HTERT RPE-1 (cell line): ENCODE data around the gene MAP2K6.

Source experiments
- in situ Hi-C: fragments of 300-500 bp; cut with MboI; formaldehyde crosslinking; loops from 4 replicates; pipeline ENCODE4 v1.14.3; 2020; ENCODE audit warnings: low sequenced_read_pairs

Gene MAP2K6

GRCh38 chr17:69414408-69415274 is at the start of gene MAP2K6:
TSS of gene MAP2K6 (plus strand) at chr17:69414697. CDS start at chr17:69414985, 288 bp downstream.
- in situ Hi-C loops, result no loop called here

- in situ Hi-C loops, result no loop called here
Measured at GRCh38 chr17:69367298-69367697, 47.2 kb upstream of the MAP2K6 start.

- in situ Hi-C loops, result no loop called here
Measured at GRCh38 chr17:69373069-69373468, 41.4 kb upstream of the MAP2K6 start.

- in situ Hi-C loops, result no loop called here
Measured at GRCh38 chr17:69375229-69375628, 39.3 kb upstream of the MAP2K6 start.

GRCh38 chr17:69388822-69389442 is 25.6 kb upstream of the MAP2K6 start:
- in situ Hi-C loops, result no loop called here

- in situ Hi-C loops, result no loop called here
Measured at GRCh38 chr17:69390795-69391501, 23.5 kb upstream of the MAP2K6 start.

- in situ Hi-C loops, result no loop called here
Measured at GRCh38 chr17:69401251-69401650, 13.2 kb upstream of the MAP2K6 start.

- in situ Hi-C loops, result no loop called here
Measured at GRCh38 chr17:69402052-69402451, 12.4 kb upstream of the MAP2K6 start.

- in situ Hi-C loops, result no loop called here
Measured at GRCh38 chr17:69404399-69404798, 10.1 kb upstream of the MAP2K6 start.

GRCh38 chr17:69405096-69405495 is 9.4 kb upstream of the MAP2K6 start:
- in situ Hi-C loops, result no loop called here

GRCh38 chr17:69406941-69407340 is 7.6 kb upstream of the MAP2K6 start:
- in situ Hi-C loops, result no loop called here

GRCh38 chr17:69407759-69408158 is 6.7 kb upstream of the MAP2K6 start:
- in situ Hi-C loops, result no loop called here

- in situ Hi-C loops, result no loop called here
Measured at GRCh38 chr17:69410671-69411070, 3.8 kb upstream of the MAP2K6 start.

- in situ Hi-C loops, result no loop called here
Measured at GRCh38 chr17:69411766-69412165, 2.7 kb upstream of the MAP2K6 start.

GRCh38 chr17:69412251-69412671 is 2.2 kb upstream of the MAP2K6 start:
- in situ Hi-C loops, result no loop called here

GRCh38 chr17:69415431-69415830 is 934 bp downstream of the MAP2K6 start:
- in situ Hi-C loops, result no loop called here

- in situ Hi-C loops, result no loop called here
Measured at GRCh38 chr17:69417545-69418483, 3.3 kb downstream of the MAP2K6 start.

GRCh38 chr17:69418535-69418934 is 4.0 kb downstream of the MAP2K6 start:
- in situ Hi-C loops, result no loop called here

GRCh38 chr17:69423450-69423849 is 9.0 kb downstream of the MAP2K6 start:
- in situ Hi-C loops, result no loop called here

GRCh38 chr17:69424287-69425041 is 10.0 kb downstream of the MAP2K6 start:
- in situ Hi-C loops, result no loop called here
